ENCODE data around the gene ARPP21. TPM values are rescaled to one million over a fixed set of nuclear protein-coding genes. Genes with fewer than 3 reads are reported as not detected.
A peak's percentile ranks its signal among the peaks of the same experiment; 100 is the strongest.

Gene ARPP21
- total RNA-seq, 1 experiment from 2014 or later, result not detected

DNA sequence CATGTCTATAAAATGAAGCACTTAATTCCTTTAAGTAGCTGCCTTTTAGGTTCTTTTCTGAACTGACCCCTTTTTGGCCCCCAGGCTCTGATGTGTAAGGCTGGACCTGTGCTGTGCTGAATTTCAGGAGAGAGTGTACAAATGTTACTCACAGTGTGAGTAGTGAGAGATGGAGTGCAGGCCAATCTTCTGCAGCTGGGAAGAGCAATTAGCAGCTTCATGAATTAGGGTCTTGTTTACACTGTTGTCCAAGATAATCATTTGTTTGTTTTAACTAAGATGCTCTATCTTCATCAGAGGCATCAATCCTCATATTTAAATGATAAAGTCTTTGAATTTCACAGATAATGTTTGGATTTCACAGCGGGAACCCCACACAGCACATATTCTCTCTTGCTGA lies 19.4 kb downstream of the ARPP21 start:
- no peak overlapping the region for H3K4me3 ChIP-seq (ENCODE audit: low read length)
- no peaks in the 10 kb centered on the region for H3F3A ChIP-seq (ENCODE audit: low read length, unreplicated experiment)
- H4K20me1 ChIP-seq (ENCODE audit: low read length), result no peaks in the 10 kb centered on the region
- no peak overlapping the region for H3K9ac ChIP-seq (ENCODE audit: low read length)
- ATAC-seq (no peak), DNase-seq (no peak)
- no peak overlapping the region for H3K4me2 ChIP-seq (ENCODE audit: low read length)
- no peak overlapping the region for H2AFZ ChIP-seq (ENCODE audit: low read length)
- TF ChIP-seq EZH2 (IDR thresholded peaks at IDR 0.05; ENCODE audit: low read length, unreplicated experiment), result no peak
- no peak for TF ChIP-seq EZH2phosphoT487 (IDR thresholded peaks at IDR 0.05; ENCODE audit: borderline replicate concordance, low read length)
- TF ChIP-seq, protein P1, sequence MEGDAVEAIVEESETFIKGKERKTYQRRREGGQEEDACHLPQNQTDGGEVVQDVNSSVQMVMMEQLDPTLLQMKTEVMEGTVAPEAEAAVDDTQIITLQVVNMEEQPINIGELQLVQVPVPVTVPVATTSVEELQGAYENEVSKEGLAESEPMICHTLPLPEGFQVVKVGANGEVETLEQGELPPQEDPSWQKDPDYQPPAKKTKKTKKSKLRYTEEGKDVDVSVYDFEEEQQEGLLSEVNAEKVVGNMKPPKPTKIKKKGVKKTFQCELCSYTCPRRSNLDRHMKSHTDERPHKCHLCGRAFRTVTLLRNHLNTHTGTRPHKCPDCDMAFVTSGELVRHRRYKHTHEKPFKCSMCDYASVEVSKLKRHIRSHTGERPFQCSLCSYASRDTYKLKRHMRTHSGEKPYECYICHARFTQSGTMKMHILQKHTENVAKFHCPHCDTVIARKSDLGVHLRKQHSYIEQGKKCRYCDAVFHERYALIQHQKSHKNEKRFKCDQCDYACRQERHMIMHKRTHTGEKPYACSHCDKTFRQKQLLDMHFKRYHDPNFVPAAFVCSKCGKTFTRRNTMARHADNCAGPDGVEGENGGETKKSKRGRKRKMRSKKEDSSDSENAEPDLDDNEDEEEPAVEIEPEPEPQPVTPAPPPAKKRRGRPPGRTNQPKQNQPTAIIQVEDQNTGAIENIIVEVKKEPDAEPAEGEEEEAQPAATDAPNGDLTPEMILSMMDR (conservative IDR thresholded peaks at IDR 0.05; ENCODE audit: low read depth, low read length), result no peak
- H3K9me3 ChIP-seq (ENCODE audit: low read length), result no peaks in the 10 kb centered on the region
- H3K27me3 ChIP-seq (ENCODE audit: low read length), result no peaks in the 10 kb centered on the region
- no peaks in the 10 kb centered on the region for H3K36me3 ChIP-seq (ENCODE audit: low read depth, low read length)
- ChIA-PET POLR2A (ENCODE audit: unreplicated experiment) (no interaction called here), CTCF (no interaction called here)
- H3K4me1 ChIP-seq (ENCODE audit: insufficient read depth, low read length), result no peaks in the 10 kb centered on the region
- intact Hi-C loops (cut with micrococcal nuclease), result loop anchor here (2.0 to 5.0 kb wide), 3 partner anchors 171 to 1776 kb away; no protein-coding TSS in a partner anchor
- no TSS peak for BruUV-seq (replicated peaks)
- no peak overlapping the region for H3K27ac ChIP-seq (ENCODE audit: low read length)
- H3K79me2 ChIP-seq (ENCODE audit: low read length), result no peaks in the 10 kb centered on the region
- no peaks in the 10 kb centered on the region for H3K9me2 ChIP-seq (replicated peaks; ENCODE audit: low read length)

DNA sequence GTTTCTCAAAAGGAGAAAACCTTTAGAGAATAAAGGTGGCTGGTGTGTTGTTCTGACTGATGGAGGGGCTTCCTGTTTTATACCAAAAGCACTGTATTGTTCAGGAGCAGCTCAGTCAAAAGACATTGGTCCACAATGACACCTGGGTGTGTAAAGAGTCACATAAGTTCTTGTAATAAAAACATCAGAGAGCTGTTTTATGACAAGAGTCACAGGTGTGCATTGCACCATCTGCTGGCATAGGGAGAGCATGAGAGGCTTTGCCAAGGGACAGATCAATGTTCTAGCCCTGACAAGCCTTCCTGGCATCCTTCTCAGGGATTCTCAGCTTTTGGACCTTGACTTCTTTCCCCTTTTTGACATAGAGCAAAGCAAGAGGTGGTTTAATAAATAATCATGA lies 20.4 kb downstream of the ARPP21 start:
- intact Hi-C loops (cut with micrococcal nuclease), result loop anchor here (2.0 to 5.0 kb wide), 3 partner anchors 172 to 1777 kb away; no protein-coding TSS in a partner anchor
- Histone ChIP-seq H3K27me3 (ENCODE audit: low read length) (no peaks in the 10 kb centered on the region), H3K36me3 (ENCODE audit: low read depth, low read length) (no peaks in the 10 kb centered on the region), H2AFZ (ENCODE audit: low read length) (no peak overlapping the region), H4K20me1 (ENCODE audit: low read length) (no peaks in the 10 kb centered on the region), H3K4me1 (ENCODE audit: insufficient read depth, low read length) (0 out of 2 replicates have a peak, but pooled peaks cover 2% of the 10 kb centered on the region), H3K79me2 (ENCODE audit: low read length) (no peaks in the 10 kb centered on the region), H3K9ac (ENCODE audit: low read length) (no peak overlapping the region), H3F3A (ENCODE audit: low read length, unreplicated experiment) (no peaks in the 10 kb centered on the region), H3K4me3 (ENCODE audit: low read length) (no peak overlapping the region), H3K27ac (ENCODE audit: low read length) (no peak overlapping the region), H3K4me2 (ENCODE audit: low read length) (no peak overlapping the region), H3K9me3 (ENCODE audit: low read length) (no peaks in the 10 kb centered on the region), H3K9me2 (replicated peaks; ENCODE audit: low read length) (no peaks in the 10 kb centered on the region)
- TF ChIP-seq, protein P1 (conservative IDR thresholded peaks at IDR 0.05; ENCODE audit: low read depth, low read length), result peak; percentile 49
- TF ChIP-seq EZH2 (IDR thresholded peaks at IDR 0.05; ENCODE audit: low read length, unreplicated experiment) (no peak), EZH2phosphoT487 (IDR thresholded peaks at IDR 0.05; ENCODE audit: borderline replicate concordance, low read length) (no peak)
- ATAC-seq (peak; percentile 82), DNase-seq (peak; percentile 40)
- CTCF ChIA-PET, result no interaction called here
- POLR2A ChIA-PET (ENCODE audit: unreplicated experiment), result no interaction called here
- no TSS peak for BruUV-seq (replicated peaks)

DNA sequence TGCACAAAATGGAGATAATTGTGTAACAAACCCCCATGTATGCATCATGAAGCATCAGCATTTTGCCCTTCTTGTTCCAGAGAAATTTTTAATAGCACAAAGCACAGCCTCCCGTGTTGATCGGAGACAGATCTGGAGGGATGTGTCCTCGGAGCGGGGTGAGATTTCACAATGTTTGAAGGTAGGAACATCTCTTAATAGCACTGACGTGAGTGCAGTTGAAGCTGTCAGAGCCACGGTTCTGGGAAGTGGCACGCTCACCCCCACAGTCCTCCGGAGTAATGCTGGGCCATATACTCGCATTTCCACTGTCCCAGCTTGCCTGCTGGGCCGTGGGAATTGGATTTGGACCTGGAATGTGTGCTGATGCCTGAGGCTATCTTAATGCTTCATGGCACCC lies 24.1 kb downstream of the ARPP21 start:
- Histone ChIP-seq H3K79me2 (ENCODE audit: low read length) (no peaks in the 10 kb centered on the region), H3K4me2 (ENCODE audit: low read length) (no peak overlapping the region), H3K9me3 (ENCODE audit: low read length) (no peaks in the 10 kb centered on the region), H3K4me3 (ENCODE audit: low read length) (no peak overlapping the region), H3K4me1 (ENCODE audit: insufficient read depth, low read length) (peaks cover 21% of the 10 kb centered on the region), H3K9ac (ENCODE audit: low read length) (no peak overlapping the region), H3K27me3 (ENCODE audit: low read length) (no peaks in the 10 kb centered on the region), H3K36me3 (ENCODE audit: low read depth, low read length) (no peaks in the 10 kb centered on the region), H3K9me2 (replicated peaks; ENCODE audit: low read length) (no peaks in the 10 kb centered on the region), H4K20me1 (ENCODE audit: low read length) (no peaks in the 10 kb centered on the region), H3F3A (ENCODE audit: low read length, unreplicated experiment) (no peaks in the 10 kb centered on the region), H2AFZ (ENCODE audit: low read length) (no peak overlapping the region), H3K27ac (ENCODE audit: low read length) (no peak overlapping the region)
- intact Hi-C loops (cut with micrococcal nuclease), result no loop called here
- TF ChIP-seq EZH2 (IDR thresholded peaks at IDR 0.05; ENCODE audit: low read length, unreplicated experiment) (no peak), EZH2phosphoT487 (IDR thresholded peaks at IDR 0.05; ENCODE audit: borderline replicate concordance, low read length) (no peak)
- TF ChIP-seq, protein P1 (conservative IDR thresholded peaks at IDR 0.05; ENCODE audit: low read depth, low read length), result no peak
- CTCF ChIA-PET, result no interaction called here
- ATAC-seq (no peak), DNase-seq (no peak)
- POLR2A ChIA-PET (ENCODE audit: unreplicated experiment), result no interaction called here
- no TSS peak for BruUV-seq (replicated peaks)
